H1 (cell line): ENCODE results near the gene MRM2. TPM values are rescaled to one million over a fixed set of nuclear protein-coding genes. Genes with fewer than 3 reads are reported as not detected.

Experiments
- GABPA ChIP-seq: IDR thresholded peaks from 2 replicates; pipeline ENCODE4 v1.6.1; 2011; ENCODE audit warnings: mild to moderate bottlenecking, low read length, moderate library complexity, borderline replicate concordance; ENCODE audit not compliant: insufficient read depth
- RNF2 ChIP-seq: fragments of 200-900, 300-1000 bp; sonication (generic); IDR thresholded peaks from 2 replicates; pipeline ENCODE4 v1.7.1; 2016; ENCODE audit warnings: borderline replicate concordance, low read depth, mild to moderate bottlenecking, antibody characterized with exemption, low read length; ENCODE audit not compliant: poor library complexity, severe bottlenecking; ENCODE audit errors: missing control alignments
- polyA plus RNA-seq, 7 experiments: library from polyadenylated mRNA; depleted of rRNA in 3 of 7; stranded (reverse) in 5 of 7; unstranded in 2 of 7; fragments of >200 nt in 5 of 7; fragments of 200-250 nt in 2 of 7; gene quantifications; 1 replicate in 5 of 7; 2 replicates in 1 of 7; 4 replicates in 1 of 7; pipeline versions ENCODE4 v1.2.1 to v1.2.3, GENCODE V29; 2011 to 2013; ENCODE audit warnings: missing spikeins in 2 of 7, mixed read lengths in 2 of 7
- total RNA-seq: library from RNA; stranded (reverse); fragmentation: NEBNext Ultra II Directional; extraction: Animal tissue kit (Norgen Biotek cat#: 25700); gene quantifications from 2 replicates; pipeline ENCODE4 v1.2.1, GENCODE V29; 2021
- TF ChIP-seq, protein P1 (sequence below), 3 experiments: IDR thresholded peaks; 1 replicate in 2 of 3; 2 replicates in 1 of 3; pipeline versions ENCODE4 v1.5.1 to v1.6.1; 2011; ENCODE audit warnings: low read length in 3 of 3, mild to moderate bottlenecking in 3 of 3, inconsistent platforms in 2 of 3, low read depth in 1 of 3, moderate library complexity in 1 of 3; ENCODE audit not compliant: insufficient read depth in 1 of 3; ENCODE audit errors: control extremely low read depth in 1 of 3

MRM2 gene
- total and polyA plus RNA-seq, 2 of the 8 experiments (the other 6 are each of a cell fraction or from before 2014, with no cell fraction given) = 17.2 to 38.6 TPM

DNA sequence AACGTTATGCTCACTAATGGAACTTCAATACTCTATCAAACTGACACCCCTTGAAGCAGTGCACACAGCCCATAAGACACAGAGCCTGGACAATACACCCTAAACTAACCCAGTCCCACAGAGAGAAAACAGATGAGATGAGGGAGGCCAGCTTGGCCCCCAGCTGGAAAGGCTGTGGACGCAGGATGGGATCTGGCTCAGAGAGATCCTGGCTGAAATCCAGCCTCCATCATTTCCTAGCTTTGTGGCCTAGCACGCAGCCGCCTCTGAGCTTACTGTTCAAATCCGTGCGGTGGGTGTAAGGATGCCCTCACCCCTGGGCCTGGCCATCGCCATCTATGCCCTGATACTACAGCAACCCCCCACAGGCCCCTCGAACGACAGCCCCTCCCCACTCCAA lies 39.5 kb upstream of the MRM2 start (continued):
- TF ChIP-seq, protein P1, sequence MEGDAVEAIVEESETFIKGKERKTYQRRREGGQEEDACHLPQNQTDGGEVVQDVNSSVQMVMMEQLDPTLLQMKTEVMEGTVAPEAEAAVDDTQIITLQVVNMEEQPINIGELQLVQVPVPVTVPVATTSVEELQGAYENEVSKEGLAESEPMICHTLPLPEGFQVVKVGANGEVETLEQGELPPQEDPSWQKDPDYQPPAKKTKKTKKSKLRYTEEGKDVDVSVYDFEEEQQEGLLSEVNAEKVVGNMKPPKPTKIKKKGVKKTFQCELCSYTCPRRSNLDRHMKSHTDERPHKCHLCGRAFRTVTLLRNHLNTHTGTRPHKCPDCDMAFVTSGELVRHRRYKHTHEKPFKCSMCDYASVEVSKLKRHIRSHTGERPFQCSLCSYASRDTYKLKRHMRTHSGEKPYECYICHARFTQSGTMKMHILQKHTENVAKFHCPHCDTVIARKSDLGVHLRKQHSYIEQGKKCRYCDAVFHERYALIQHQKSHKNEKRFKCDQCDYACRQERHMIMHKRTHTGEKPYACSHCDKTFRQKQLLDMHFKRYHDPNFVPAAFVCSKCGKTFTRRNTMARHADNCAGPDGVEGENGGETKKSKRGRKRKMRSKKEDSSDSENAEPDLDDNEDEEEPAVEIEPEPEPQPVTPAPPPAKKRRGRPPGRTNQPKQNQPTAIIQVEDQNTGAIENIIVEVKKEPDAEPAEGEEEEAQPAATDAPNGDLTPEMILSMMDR (IDR thresholded peaks at IDR 0.05; ENCODE audit: control extremely low read depth in 1 of 3, insufficient read depth in 1 of 3, low read depth in 1 of 3, low read length in 3 of 3) = no peak
- TF ChIP-seq GABPA (no peak), RNF2 (no peak)
